ENCODE measurements around the gene AGAP9.
"Not testable (repeated sequence)": the region's sequence is repeated elsewhere in the genome, so short reads cannot be mapped to it uniquely, and the experiment has no call there.

AGAP9 gene

DNA sequence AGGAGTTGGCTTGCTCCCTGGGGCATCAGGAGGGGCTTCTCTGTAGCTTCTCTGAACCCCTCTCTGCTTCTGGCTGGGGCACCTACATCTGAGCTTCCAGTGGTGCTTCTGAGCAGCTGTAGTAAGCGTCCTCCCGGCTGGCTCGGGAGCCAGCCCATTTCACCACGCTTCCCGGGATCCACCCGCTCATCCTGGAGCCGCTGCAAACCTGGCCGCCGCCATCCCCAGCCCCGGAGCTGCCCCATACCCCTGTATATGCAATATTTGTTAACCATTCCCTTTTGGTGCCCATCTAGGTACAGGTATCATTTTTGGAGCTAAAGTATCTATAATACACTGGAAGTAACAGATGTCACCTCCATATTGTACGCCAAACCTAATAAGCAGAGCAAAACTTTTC is 38.7 kb downstream of the AGAP9 start:
- DNase-seq = not testable (repeated sequence)

DNA sequence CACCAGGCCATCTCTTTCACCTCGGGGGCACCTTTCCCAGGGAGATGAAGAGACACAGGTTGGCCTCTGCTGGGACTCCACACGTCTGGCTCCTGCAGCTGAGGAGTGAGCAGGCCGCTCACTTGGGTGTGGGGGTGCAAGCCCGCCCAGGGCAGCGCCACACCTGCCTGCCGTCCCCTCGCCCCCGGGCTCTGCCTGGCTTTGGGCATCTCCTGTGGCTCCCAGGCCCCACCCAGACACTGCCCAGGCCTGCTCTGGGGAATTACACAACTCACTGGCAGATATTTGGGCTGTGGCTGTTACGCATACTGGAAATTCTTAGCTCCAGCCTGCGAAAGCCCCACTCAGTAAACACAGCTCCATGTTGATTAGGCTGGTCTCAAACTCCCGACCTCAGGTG is 39.5 kb downstream of the AGAP9 start, which contains the start of gene ANXA8:
ANXA8 (minus strand) TSS at position 193 of the 400 bp plus-strand sequence; CDS start at position 11, 182 bp downstream.
- not testable (repeated sequence) for DNase-seq

DNA sequence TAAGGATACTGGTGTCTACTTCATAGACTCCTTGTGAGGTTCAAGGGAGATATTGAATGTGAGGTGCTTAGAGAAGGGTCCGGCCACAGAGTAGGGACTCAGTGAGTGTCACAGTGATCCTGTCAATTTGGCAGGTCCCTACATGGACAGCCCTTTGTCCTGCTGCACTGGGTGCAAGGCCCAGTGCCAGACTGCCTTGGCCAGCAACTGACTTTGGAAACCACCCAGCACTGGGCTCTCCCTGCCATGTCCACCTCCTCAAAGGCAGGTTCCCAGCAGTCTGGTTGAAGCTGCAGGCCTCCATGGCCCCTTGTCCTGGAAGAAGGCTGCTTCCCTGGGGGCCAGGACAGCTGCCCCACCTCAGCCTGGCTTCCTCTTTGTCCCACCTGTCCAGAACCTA is 41.1 kb downstream of the AGAP9 start:
- DNase-seq = not testable (repeated sequence)

DNA sequence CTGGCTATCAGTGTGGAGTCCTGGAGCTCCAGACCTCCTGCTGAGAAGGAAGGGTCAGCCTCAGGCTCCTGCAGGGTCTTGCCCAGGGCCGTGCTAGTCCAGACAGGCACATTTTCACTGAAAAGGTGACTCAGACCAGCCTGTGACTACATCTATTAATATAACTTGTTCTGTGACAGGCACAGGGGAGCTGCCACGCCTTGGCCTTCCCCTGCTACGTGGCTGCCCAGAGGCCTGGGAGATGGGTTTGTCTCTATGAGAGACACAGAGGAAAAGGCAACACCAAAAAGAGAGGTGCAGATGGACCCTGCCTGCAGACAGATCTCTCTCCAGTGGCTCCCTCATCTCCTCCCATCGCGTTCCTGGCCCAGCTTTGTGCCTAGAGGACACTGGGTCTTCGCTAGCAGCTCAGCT is 41.7 kb downstream of the AGAP9 start:
- DNase-seq = not testable (repeated sequence)

DNA sequence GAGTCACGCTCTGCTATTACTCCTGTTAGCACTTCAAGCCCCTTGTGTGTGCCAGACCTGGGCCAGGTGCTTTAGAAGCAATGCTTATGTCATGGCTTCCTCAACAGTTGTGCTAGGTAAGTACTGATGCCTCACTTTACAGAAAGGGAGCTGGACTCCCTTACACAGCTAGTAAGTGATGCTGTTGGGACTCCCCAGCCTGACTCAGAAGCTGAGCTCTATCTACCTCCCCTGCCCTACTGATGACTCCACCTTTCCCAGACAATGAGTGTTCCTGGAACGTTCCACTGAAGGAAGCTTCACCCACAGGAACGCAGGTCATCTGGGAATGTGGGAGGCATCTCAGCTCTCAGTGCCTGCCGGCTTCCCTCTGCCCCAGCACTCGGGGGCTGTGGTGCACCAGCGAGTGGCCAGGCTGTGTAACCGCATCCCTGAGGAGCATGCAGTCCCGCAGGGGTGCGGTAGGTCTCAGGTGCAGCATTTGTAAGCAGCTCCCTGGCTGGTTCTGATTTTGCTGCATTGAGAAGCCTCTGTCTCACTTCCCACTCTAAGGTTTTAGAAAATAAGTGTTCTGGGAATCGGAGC is 42.2 kb downstream of the AGAP9 start:
- not testable (repeated sequence) for DNase-seq

DNA sequence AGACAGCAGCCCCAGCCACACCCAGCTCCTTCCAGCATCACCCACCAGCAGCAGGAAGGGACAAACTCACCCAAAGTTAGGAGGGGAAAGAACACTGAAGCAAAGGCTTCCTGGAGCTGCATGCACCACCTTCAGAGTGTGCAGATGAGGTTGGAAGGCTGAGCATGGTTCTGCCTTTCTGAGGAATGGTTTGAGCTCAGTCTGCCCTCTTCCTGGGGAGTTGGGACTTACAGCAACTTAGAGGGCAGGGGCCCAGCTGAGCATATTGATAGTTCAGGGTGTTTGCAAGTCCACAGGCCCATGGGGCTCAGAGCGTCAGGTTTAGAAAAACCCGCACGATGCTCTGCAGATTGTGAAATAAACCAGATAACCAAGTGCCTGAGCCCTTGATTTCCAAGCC is 43.3 kb downstream of the AGAP9 start:
- not testable (repeated sequence) for DNase-seq

DNA sequence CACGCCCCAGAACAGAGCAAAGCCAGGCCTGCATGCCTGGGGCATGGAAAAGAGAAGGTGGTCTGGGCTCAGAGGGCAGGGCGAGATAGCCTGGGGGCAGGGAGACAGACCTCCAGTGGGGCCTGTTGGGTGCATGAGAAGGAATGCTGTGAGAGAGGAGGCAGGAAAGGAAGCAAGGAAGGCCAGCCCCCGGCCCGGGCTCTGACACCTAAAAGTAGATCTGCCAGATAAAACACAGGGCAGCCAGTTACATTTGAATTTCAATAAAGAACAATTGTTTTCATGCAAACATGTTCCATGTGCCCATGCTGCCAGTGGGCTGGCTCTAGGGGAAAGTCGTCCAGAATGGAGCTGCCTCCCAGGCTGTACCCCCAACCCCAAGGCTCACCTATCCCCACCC is 45.3 kb downstream of the AGAP9 start:
- not testable (repeated sequence) for DNase-seq

DNA sequence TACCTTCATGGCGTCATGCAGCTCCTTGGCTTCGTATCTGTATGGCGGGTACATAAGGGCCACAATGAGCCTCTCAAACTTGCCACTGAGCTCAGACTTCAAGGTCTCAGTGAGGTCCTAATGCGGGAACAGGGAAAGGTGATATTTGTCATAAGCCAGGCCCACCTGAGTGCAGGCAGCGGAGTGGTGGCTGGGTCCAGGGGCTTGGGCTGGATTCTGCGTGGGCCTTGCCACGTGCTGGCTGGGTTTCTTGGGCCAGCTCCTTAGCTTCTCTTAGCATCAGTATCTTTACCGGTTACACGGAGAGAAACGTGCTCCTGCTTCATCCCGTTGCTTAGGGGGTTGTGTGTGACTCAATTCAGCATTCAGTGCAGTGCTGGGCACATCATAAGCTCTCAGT is 46.4 kb downstream of the AGAP9 start:
- not testable (repeated sequence) for DNase-seq

DNA sequence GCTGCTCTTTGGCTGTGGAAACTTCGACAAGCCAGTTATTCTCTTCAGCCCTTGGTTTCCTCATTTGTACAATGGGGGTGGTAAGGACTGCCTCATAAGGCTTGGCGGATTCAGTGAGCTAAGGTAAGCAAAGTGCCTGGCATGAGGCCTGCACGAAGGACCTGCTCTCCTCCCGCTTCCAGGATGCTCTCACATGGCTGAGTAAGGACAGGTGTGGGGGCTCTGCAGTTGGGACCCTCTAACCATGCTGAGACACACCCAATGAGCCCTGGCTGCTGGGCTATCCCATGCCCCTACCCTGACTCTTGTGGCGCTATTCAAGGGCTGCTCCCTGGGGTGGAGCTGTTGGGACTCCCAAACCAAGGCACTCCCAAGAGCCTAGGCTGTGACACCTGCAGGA is 48.3 kb downstream of the AGAP9 start:
- DNase-seq = not testable (repeated sequence)

DNA sequence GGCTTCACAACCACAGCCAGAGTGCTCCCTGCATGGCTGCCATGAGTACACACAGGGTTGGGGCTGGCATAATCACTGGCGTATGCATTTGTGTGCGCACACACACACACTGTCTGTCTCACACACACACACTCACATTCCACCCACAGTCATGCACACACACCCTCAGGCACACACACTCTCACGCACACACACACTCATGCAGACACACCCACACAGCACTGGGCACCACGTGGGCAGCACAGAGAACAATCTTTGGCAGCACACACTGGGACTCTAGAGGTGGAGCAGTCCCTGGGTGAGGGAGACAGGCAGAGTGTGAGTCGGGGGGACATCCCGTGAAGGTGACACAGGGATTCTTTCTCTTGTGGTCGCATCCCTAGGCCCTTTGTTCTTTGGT is 49.9 kb downstream of the AGAP9 start:
- not testable (repeated sequence) for DNase-seq

DNA sequence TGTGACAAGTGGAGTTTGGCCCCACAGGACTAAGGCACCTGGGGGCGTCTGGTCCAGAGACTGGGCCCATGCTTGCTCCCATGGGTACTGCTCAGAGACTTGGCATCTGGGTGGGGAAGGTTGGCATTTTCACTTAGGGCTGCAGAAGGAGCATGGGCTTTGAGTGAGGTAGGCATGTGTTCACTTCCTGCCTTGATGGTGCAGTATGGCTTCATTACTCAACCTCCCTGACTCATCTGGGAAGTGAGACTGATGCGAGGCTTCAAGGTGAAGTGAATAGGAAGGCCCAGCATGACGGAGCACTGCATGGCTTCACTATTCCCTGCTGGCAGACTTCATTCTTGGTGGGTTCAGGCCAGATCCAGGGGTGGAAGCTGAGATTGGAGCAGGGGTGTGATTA is 50.8 kb downstream of the AGAP9 start:
- not testable (repeated sequence) for DNase-seq

DNA sequence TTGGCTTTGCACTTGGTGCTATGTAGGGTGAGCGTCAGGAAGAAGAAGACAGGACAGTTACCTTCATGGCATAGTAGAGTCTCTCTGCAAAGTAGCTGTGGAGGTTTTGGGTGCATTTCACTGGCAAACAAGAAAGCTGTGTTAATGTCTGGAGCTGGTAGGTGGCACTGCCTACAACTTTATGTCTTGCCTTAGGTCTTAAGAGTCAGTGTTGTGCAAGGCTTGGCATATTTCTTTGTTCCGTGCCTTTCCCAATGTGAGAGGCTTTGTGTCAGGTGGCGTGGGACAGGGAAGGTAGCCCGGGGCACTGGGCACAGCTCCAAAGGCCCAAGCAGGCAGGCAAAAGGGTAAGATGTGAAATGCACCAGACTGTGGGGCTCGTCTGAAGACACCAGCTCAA is 51.4 kb downstream of the AGAP9 start:
- not testable (repeated sequence) for DNase-seq

DNA sequence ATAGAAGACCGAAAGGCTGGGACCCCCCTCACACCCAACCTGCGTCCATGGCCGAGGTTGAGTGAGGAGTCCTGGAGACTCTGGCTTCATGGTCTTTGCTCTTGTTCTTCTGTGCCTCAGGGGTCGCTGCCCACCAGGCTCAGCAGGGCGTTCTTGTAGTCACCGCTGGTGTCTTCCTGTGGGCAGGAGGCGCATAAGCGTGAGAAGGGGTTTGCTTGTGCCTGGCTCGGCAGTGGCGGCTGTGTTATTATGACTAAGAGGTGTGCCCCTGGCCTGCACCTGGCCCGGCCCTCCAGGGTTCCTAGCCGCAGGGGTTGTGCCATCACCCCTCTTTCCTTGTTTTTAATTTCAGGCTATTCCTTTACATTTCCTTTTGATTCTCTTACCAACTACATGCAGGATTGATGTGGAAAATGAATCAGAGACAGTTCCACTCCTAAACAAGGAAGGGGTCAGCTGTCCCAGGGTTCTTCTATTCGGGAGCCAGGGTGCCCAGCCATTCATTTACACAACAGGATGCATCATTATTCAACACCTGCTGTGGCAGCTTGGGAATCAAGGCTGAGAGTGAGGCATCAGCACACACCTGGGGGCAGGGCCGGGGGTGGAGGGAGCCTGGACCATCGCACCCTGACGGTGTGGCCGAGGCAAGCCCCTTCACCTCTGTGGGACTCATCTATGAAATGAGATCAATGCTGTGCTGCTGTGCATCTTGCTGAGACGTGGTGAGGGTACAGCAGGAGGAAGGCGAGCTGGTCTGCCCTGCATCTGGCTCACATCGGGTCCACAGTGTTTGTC is 54.5 kb downstream of the AGAP9 start:
- not testable (repeated sequence) for DNase-seq

DNA sequence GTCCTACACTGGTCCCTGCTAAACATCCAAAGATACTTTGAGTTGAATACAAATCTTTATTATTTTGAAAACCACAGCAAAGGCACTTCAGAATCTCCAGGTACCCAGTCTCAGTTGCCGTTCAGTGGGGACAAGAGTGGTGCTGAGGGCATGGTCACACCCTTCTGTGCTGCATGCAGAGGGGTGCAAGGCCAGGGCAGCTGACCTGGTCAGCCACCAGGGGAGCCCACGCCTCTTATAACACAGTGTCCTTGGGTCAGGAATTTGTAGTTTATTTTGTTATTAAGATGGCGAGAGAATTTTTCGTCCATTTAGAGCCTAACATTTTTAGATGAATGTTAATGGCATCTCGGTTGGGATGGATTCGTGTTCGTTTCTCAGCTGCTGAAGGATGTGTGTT is 55.5 kb downstream of the AGAP9 start:
- not testable (repeated sequence) for DNase-seq

DNA sequence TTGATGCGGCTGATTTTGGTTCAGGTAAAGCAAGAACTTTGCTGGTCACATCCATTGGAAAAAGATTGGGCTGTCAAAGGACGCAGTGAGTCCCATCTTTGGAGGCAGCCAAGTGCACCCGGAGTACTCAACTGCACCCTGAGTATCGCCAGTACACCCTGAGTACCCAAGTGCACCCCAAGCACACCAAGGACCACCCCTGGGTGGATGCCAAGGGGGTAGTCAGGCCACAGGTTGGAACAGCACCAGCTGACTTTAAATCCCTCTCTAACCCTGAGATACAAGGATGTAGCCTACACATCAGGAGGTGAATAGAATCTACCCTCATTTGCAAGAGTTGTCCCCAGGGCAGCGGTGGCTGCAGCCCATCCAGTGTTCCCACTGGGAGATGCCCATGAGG is 56.0 kb downstream of the AGAP9 start:
- DNase-seq = not testable (repeated sequence)

DNA sequence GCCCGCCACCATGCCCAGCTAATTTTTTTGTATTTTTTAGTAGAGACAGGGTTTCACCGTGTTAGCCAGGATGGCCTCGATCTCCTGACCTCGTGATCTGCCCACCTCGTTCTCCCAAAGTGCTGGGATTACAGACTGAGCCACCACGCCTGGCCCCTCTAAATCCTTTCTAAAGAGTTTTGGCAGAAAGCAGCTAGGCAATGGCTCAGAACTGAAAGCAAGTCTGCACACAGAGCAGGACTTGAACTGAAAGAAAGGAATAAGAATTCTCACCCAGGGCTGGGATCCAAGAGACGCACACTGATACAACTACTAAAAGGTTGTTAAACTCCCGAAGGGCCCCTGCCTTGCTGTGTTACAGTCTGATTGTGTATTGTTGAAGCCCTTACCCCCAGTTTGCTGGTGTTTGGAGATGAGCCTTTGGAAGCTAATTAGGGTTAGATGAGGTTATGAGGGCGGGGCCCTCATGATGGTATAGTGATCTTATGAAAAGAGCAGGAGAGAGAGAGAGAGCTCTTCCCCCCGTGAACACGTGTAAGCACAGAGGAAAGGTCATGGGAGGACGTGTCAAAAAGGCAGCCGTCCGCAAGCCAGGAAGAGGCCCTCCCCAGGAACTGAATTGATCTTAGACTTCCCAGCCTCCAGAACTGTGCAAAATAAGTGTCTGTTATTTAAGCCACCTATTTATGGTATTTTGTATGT is 58.1 kb downstream of the AGAP9 start:
- DNase-seq = not testable (repeated sequence)

DNA sequence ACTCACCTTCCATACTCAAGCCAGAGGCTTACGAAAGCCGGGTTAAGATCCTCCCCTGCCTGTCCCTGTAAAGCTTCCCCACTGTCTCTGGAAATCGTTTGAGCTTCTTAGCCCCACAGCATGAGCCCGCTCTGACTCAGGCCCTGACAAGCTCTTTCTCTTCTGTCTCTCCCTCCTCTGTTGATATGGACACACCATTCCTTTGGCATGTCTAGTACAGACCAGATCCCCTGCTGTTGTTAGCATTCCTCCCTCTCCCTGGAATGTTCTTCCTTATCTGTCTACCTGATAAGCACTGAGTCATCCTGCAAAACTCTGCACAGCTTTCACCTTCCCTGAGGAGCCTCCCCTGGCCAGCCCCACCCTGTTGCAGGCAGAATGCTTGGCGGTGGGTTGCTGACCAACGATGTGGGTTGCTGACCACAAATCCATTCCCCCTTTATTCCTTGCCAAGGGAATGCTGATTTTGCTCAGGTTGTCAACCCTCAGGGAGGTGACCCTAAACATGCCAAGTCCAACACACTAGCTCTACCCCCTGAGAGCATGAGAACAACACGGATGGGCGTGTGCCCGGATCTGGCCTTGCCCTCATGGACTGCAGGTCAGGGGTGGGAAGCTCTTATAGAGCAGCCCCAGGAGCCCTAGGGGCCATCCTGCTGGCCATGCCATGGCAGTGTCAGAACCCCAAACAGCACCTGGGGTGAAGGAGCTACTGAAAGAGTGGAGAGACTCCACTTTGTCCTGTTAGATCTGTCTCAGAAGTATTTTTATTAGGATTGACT is 60.7 kb downstream of the AGAP9 start:
- DNase-seq = not testable (repeated sequence)

DNA sequence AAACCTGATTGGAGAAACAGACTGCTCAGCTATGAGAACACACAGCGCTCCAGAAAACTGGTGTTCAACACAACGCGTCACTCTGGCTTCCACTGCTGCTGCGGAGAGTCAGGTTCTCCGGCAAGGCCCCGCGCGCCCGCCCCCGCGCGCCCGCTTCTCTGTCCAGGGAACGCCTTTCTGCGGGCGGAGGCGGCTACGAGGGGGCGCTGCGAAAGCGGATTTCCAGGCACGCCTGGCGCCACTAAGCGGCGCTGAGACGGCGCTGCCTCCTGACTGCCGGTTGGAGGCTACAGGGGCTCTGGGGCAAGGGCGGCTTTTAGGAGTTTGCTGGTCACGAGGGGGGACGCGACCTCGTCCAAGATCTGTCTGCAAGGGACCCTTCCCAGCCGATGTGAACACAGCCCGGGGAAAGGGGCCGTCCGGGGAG is 62.2 kb downstream of the AGAP9 start:
- DNase-seq = peak; percentile 13

DNA sequence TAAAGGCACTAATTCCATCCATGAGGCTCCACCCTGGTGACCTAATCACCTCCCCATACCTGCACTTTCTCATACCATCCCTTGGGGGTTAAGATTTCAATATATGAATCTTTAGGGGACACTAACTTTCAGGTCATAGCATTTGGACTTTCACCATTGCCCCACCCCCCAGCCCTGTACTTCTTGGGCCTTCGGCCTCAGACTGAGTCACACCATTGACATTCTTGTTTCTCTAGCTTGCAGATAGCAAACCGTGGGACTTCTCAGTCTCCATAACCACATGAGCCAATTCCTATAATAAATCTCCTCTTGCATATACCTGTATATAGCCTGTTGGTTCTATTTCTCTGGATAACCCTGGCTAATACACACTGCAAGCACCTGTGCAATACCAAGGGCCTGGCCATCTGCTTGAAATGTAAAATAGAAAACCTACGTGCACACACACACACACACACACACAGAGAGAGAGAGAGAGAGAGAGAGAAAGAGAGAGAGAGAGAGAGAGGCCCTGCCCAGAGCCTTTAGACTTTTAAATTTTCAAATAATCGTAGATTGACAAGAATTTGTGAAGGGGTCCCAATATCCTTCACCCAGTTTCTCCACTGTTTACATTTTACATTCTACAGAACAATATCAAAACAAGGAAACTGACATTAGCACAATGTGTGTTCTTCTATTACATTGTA is 64.8 kb downstream of the AGAP9 start:
- DNase-seq = no peak

DNA sequence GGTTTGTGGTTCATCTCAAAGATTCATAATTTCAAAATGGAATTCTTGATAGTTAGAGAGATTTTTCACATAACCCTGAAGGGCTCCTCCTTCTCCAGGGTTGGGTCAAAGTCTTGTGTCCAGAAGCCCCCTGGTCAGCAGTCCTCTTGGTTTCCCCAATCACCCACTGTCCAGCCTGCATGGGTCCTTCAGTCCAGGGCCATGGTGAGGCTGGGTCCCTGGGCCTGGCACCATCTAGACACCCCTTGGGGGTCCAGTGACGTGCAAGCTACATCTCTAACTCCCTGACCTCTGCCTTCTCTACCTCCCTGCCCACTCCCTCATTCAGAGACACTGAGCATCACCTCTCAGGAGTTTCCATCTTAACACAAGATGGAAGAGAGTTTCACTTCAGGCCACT is 65.6 kb downstream of the AGAP9 start:
- no peak for DNase-seq

DNA sequence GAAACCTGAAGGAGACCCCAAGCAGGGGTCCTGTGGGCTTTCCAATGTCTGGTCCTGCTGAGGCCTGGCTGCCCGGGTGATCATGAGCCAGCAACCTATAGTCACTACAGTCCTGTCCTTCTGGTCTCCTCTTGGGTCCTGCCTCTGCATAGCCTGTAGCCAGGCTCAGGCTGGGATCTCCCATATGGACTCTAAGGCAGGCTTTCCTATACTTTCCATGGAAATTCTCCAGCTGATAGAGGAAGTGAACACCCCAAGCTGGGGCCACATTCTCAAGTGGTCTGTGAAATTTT is 66.0 kb downstream of the AGAP9 start:
- DNase-seq = no peak

DNA sequence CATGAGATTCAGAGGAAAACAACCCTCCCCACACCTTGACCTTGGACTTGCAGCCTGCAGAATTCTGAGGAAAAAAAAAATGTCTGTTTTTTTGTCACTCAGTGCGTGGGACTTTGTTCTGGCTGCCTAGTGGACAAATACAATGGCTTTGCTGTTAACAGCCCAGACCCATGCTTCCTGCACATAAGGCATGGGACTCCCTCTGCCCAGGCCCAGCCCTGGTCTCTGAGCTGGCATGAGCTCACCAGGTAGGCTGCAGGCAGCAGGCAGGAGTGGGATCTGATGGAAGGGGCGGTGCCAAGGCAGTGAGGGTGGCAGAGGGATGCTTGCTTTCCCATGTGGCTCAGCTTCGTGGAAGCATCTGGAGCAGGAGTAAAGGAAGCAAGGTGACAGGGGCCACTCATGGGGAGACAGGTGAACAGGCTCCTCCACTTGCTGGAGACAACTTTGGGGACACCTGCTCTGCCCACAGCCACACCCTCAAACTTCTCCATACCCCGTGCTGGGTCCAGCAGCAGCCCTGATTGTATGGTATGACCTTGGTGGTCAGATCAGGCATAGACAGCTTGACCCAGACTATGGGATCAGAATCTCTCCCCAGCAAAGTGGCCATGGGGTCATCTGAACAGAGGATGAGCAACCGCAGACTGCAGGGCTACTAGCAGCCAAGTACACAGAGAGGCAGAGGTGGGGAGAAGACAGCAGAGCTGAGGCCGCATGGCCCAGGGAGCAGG is 66.5 kb downstream of the AGAP9 start:
- DNase-seq = no peak

Data from NCI-H510A treated with DMSO at 0.1 percent for 48 hours (cell line).